GM21390 (cell line): ENCODE data around the gene IFNLR1.
"Not testable (repeated sequence)": the region's sequence is repeated elsewhere in the genome, so short reads cannot be mapped to it uniquely, and the experiment has no call there.

Source experiments
- ATAC-seq: cut with Tn5 transposase; IDR thresholded peaks from one replicate; pipeline ENCODE4 v1.9.1; 2021; ENCODE audit not compliant: unreplicated experiment

IFNLR1 gene

GRCh38 chr1:24186993-24187790 lies at the start of gene IFNLR1:
TSS of gene IFNLR1 (minus strand) at chr1:24187289. CDS start at chr1:24187248, 41 bp downstream.
- ATAC-seq = no peak

GRCh38 chr1:24235921-24236788 lies 49.1 kb upstream of the IFNLR1 start:
- ATAC-seq = no peak

- no peak for ATAC-seq
These were observed 46.9 kb upstream of the IFNLR1 start for GRCh38 chr1:24233684-24234600.

GRCh38 chr1:24231701-24232100 lies 44.6 kb upstream of the IFNLR1 start:
- no peak for ATAC-seq

- ATAC-seq = peak; percentile 87
These were observed 41.2 kb upstream of the IFNLR1 start for GRCh38 chr1:24228311-24228710.

- no peak for ATAC-seq
These were observed 39.7 kb upstream of the IFNLR1 start for GRCh38 chr1:24226749-24227148.

GRCh38 chr1:24224761-24225160 lies 37.7 kb upstream of the IFNLR1 start:
- no peak for ATAC-seq

GRCh38 chr1:24224086-24224485 lies 37.0 kb upstream of the IFNLR1 start:
- ATAC-seq = no peak

- ATAC-seq = no peak
These were observed 35.7 kb upstream of the IFNLR1 start for GRCh38 chr1:24222793-24223192.

GRCh38 chr1:24222008-24222605 lies 35.0 kb upstream of the IFNLR1 start:
- ATAC-seq = no peak

- no peak for ATAC-seq
These were observed 34.2 kb upstream of the IFNLR1 start for GRCh38 chr1:24221246-24221645.

- no peak for ATAC-seq
These were observed 29.4 kb upstream of the IFNLR1 start for GRCh38 chr1:24216276-24217074.

GRCh38 chr1:24215226-24215814 lies 28.2 kb upstream of the IFNLR1 start:
- no peak for ATAC-seq

GRCh38 chr1:24212376-24212775 lies 25.3 kb upstream of the IFNLR1 start:
- ATAC-seq = no peak

GRCh38 chr1:24210195-24210627 lies 23.1 kb upstream of the IFNLR1 start:
- ATAC-seq = no peak

GRCh38 chr1:24209097-24209496 lies 22.0 kb upstream of the IFNLR1 start:
- no peak for ATAC-seq

- ATAC-seq = no peak
These were observed 20.6 kb upstream of the IFNLR1 start for GRCh38 chr1:24207709-24208108.

GRCh38 chr1:24207395-24207687 lies 20.3 kb upstream of the IFNLR1 start:
- not testable (repeated sequence) for ATAC-seq
